NCI-H774 (cell line): ENCODE data around the gene ACTR1B.
"Not testable (repeated sequence)": the region's sequence is repeated elsewhere in the genome, so short reads cannot be mapped to it uniquely, and the experiment has no call there.

Experiments
- DNase-seq: peaks from one replicate; lab custom pipeline; 2025; lab: John Stamatoyannopoulos, UW

The ACTR1B gene

GRCh38 chr2:97688062-97688827, 24.4 kb upstream of the ACTR1B start:
- DNase-seq, result no peak

GRCh38 chr2:97687235-97687634, 23.4 kb upstream of the ACTR1B start:
- not testable (repeated sequence) for DNase-seq

GRCh38 chr2:97678298-97678697, 14.5 kb upstream of the ACTR1B start:
- DNase-seq, result no peak

GRCh38 chr2:97677480-97677879, 13.6 kb upstream of the ACTR1B start:
- DNase-seq, result no peak

- no peak for DNase-seq
Observed at GRCh38 chr2:97676620-97677019, 12.8 kb upstream of the ACTR1B start.

- no peak for DNase-seq
Observed at GRCh38 chr2:97675430-97676113, 11.7 kb upstream of the ACTR1B start.

GRCh38 chr2:97673915-97674283, 10.1 kb upstream of the ACTR1B start:
- peak; percentile 54 for DNase-seq

- DNase-seq, result no peak
Observed at GRCh38 chr2:97673182-97673914, 9.5 kb upstream of the ACTR1B start.

GRCh38 chr2:97672606-97673140, 8.8 kb upstream of the ACTR1B start:
- DNase-seq, result not testable (repeated sequence)

GRCh38 chr2:97671526-97671925, 7.7 kb upstream of the ACTR1B start:
- DNase-seq, result no peak

- no peak for DNase-seq
Observed at GRCh38 chr2:97670471-97670870, 6.6 kb upstream of the ACTR1B start.

GRCh38 chr2:97669448-97669847, 5.6 kb upstream of the ACTR1B start, which contains the start of gene C2orf92:
Gene C2orf92 (plus strand): TSS chr2:97669713. CDS start chr2:97669789, 76 bp downstream.
- no peak for DNase-seq

GRCh38 chr2:97664636-97664970, 759 bp upstream of the ACTR1B start:
- peak; percentile 17 for DNase-seq

GRCh38 chr2:97663626-97663961, 250 bp downstream of the ACTR1B start:
- DNase-seq, result no peak

GRCh38 chr2:97662895-97663625, 784 bp downstream of the ACTR1B start:
- DNase-seq, result peak; percentile 63

GRCh38 chr2:97662386-97662894, 1.4 kb downstream of the ACTR1B start:
- DNase-seq, result no peak

- no peak for DNase-seq
Observed at GRCh38 chr2:97661927-97662326, 1.9 kb downstream of the ACTR1B start.

- DNase-seq, result no peak
Observed at GRCh38 chr2:97660775-97661389, 3.0 kb downstream of the ACTR1B start.

GRCh38 chr2:97660044-97660774, 3.6 kb downstream of the ACTR1B start:
- DNase-seq, result no peak

GRCh38 chr2:97659256-97660043, 4.4 kb downstream of the ACTR1B start:
- DNase-seq, result no peak
